HS-27A (cell line): ENCODE data around the gene ELN.
"Not testable (repeated sequence)": the region's sequence is repeated elsewhere in the genome, so short reads cannot be mapped to it uniquely, and the experiment has no call there.

Source experiments
- DNase-seq: peaks from one replicate; pipeline ENCODE4 v3.0.0-alpha.2; 2012; ENCODE audit warnings: low read depth, missing footprints

Gene ELN

DNA sequence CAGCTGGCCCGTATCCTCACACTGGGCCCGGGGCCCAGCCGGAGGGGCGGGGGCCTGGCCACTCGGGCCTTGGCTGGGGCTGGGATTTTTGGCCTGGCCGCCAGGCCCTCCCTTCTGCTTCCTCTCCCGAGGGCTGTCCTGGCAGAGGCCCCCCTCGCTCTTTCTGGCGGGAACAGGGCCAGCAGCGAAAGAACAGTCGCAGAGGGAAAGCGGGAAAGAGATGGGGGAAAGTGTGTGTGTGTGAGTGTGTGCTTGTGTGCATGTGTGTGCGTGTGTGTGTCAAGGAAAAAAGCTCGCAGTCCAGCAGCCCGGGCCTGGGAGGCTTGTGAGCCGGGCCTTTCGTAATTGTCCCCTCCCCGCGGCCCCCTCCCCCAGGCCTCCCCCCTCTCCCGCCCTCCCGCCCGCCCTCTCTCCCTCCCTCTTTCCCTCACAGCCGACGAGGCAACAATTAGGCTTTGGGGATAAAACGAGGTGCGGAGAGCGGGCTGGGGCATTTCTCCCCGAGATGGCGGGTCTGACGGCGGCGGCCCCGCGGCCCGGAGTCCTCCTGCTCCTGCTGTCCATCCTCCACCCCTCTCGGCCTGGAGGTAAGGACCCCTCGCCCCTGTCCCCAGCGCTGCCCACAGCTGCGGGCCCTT, at the start of gene ELN:
Gene ELN (plus strand): TSS at position 491 of the 638 bp plus-strand sequence. CDS start 15 bp downstream, at position 506.
- no peak for DNase-seq

GRCh38 chr7:73978661-73979563, 49.1 kb upstream of the ELN start:
- no peak for DNase-seq

- DNase-seq: not testable (repeated sequence)
These were observed 48.3 kb upstream of the ELN start for GRCh38 chr7:73979656-73980055.

GRCh38 chr7:73980206-73980605, 47.8 kb upstream of the ELN start:
- DNase-seq: no peak

- no peak for DNase-seq
These were observed 46.0 kb upstream of the ELN start for GRCh38 chr7:73981933-73982332.

DNA sequence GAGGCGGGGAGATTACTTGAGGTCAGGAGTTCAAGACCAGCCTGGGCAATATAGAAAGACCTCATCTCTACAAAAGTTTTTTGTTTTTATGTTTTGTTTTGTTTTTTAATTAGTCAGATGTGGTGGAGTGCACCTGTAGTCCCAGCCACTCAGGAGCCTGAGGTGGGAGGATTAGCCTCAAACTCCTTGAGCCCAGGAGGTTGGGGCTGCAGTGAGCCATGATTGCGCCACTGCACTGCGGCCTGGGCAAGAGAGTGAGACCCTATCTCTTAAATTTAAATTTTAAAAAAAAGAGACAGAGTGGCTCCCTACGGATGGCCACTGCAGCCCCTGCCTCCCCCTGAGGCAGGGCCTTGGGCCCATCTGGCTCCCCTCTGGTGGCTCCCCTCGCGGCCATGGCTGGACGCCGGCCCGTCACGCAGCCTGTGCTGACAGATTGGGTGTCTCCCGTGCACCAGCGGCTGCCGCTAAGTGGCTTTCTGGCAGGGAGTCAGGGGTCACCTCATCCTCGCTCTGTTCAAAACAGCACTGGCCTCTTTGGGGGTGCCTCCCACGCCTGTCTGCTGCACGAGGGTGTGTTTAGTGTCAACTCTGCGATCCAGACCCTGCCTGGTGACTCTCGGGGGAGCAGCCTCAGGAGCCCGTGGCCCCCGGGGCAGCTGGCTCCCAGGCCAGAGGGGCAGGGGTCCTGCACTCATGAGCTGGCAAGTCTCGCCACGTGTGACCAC, 44.4 kb upstream of the ELN start:
- no peak for DNase-seq

DNA sequence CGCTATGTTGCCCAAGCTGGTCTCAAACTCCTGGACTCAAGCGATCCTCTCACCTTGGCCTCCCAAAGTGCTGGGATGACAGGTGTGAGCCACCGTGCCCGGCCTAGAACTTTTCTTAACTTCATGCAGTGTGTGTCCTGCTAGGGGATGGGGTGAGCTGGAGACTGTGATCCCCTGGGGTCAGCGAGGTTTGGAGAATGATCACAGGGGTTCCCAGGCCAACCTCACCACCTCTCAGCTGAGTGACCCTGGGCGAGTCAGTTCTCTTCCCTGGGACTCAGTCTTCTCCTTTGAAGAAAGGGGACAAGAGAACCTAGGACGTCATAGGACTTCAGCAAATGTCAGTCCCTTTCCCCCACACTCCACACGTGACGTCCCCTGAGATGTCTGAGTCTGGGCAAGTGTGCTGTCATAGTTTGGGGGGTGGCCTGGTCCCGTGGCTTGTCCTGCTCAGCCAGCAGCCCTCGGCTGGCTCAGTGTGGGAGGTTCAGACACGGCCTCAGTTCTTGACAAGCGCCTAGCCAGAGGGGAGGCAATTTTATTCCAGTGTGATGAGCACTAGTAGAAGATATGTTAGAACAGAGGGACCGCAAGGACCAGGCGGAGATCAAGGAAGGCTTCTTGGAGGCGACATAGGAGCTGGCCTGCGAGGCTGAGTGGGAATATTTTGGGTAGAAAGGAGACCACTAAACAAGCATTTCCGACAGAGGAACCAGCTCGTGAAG, 43.3 kb upstream of the ELN start:
- no peak for DNase-seq

- no peak for DNase-seq
These were observed 42.2 kb upstream of the ELN start for GRCh38 chr7:73985737-73986141.

DNA sequence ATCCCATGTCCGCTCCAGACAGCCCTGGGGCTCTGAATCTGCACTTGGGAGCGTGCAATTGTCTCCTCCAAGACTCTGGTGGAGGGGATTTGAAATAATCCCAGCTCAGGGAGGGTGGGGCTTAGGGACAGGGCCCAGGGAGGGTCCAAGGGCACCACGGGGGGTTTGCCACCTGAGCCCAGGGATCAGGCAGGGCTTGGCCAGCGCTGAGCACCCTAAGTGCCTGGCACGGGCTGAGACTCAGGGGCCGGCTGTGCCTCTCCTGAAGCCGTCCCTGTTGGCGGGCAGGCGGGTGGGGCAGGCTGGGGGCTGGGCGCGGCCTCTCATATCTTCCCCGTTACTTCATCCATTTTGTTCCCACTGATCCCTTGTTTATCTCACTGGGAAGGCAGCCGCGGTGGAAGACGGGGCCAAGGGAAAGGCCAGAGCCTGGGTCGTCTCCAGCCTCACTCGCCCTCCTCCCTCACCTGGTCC, 41.8 kb upstream of the ELN start:
- no peak for DNase-seq

GRCh38 chr7:73987298-73987697, 40.7 kb upstream of the ELN start:
- DNase-seq: no peak

DNA sequence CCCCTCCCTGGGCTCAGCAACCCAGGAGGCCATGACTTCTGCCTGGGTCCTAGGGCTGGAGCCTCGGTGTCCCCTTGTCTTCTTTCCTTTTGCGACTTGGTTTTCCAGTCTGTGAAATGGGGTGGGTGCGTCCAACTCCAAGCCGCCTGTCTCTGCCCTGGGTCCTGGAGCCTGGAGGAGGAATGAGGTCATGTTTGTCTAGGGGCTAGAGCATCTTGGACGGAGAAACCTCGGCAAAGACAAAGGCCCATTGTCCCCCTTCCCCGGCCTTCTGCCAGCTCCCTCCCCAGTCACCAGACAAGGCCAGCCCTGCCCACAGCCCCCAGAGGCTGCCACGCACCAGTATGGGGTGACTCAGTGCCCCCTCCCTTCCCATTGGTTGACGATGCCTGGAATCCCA, 39.8 kb upstream of the ELN start:
- no peak for DNase-seq

GRCh38 chr7:73991522-73992100, 36.4 kb upstream of the ELN start:
- no peak for DNase-seq

DNA sequence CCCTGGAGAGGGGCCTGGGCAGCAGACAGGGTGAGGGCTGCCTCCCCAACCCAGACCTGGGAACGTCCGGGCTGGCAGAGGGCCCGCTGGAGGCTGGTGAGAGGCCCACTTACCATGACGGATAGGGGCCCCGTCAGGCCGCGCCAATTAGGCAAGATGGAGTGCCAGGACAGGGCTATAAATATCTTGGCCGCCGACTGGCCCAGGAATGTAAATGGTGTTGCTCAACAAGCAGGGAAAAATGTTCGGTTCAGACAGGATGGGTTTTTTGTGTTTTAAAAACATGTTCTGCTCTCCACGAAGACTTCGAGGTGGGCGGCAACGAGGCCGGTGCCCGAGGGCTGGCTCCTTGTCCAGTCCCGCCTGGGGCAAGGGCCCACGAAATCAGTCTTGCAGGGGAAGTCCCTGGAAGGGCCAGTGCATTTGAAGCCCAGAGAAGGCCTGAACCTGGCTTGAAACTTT, 35.8 kb upstream of the ELN start:
- DNase-seq: no peak

GRCh38 chr7:73994023-73994422, 34.0 kb upstream of the ELN start:
- DNase-seq: no peak

DNA sequence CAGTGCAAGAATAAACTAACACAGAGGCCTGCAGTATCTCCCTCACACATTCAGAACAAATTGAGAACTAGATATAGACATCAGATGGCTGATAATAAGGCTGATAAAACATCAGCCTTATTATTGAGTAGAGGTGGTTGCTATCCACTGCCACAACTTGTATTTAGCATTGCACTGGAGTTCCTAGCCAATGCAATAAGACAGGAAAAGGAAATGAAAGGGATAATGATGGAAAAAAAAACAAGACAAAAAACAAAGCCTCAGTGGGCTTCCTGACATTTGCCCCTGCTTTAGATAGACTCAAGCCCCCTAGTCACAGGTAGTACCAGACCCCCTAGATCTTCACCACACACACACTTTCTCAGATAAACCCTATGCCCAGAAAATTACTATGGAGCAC, 33.2 kb upstream of the ELN start:
- no peak for DNase-seq

- DNase-seq: peak; percentile 51
These were observed 32.6 kb upstream of the ELN start for GRCh38 chr7:73995330-73995729.

GRCh38 chr7:73995821-73996511, 32.0 kb upstream of the ELN start:
- no peak for DNase-seq

GRCh38 chr7:73997056-73997455, 30.9 kb upstream of the ELN start:
- no peak for DNase-seq

DNA sequence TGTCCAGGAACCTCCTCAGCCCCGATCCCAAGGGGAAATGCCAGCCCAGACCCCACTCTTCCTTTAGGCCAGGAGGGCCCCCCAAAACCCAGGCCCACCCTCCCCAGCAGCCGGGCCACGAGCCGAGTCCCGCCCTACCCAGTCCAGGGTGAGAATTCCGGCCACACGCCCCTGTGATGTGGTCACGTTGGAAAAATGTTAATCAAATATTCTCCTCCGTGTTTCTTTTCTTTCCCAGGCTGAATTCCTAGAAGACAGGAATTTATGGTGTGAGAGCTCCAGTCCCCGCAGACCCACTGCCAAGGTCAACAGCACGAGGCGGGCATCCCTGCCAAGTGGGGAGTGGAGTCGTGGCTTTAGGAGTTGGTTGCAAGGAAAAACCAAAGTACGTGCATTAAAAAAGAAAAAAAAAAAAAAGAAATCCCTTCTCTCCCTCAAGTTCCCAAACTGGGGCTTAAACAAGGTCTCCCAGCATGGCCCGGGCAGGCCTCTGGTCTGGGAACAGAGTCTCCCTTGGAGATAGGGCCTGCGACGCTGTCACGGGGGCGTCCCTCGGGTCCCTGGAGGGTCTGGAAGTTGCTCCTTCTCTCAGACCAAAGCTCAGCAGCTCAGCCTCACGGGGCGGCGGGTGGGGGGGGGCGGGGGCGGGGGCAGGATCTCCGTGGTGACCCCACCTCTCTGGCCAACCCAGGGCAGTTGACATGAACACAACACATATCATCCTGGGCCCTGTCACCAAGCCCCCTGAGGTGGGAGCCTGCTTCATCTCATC, 28.1 kb upstream of the ELN start:
- peak; percentile 66 for DNase-seq
